Measurements from ENCODE around the gene RGS14.
A peak's percentile ranks its signal among the peaks of the same experiment; 100 is the strongest.

Gene RGS14

GRCh38 chr5:177378884-177379883, 21.5 kb downstream of the RGS14 start:
- DNase-seq (ENCODE audit: low read depth) = no peak

- DNase-seq (ENCODE audit: low read depth) = no peak
Measured at GRCh38 chr5:177380805-177381126, 23.0 kb downstream of the RGS14 start.

- no peak for DNase-seq (ENCODE audit: low read depth)
Measured at GRCh38 chr5:177382423-177383029, 24.8 kb downstream of the RGS14 start.

GRCh38 chr5:177383181-177383580, 25.5 kb downstream of the RGS14 start:
- DNase-seq (ENCODE audit: low read depth) = no peak

GRCh38 chr5:177384134-177384533, 26.4 kb downstream of the RGS14 start, which contains the start of gene SLC34A1:
Gene SLC34A1 (plus strand): TSS chr5:177384434. CDS start chr5:177385742, 1,308 bp downstream.
- DNase-seq (ENCODE audit: low read depth) = no peak

- no peak for DNase-seq (ENCODE audit: low read depth)
Measured at GRCh38 chr5:177385720-177386119, 28.0 kb downstream of the RGS14 start.

- DNase-seq (ENCODE audit: low read depth) = no peak
Measured at GRCh38 chr5:177386542-177386941, 28.8 kb downstream of the RGS14 start.

GRCh38 chr5:177387405-177387804, 29.7 kb downstream of the RGS14 start:
- no peak for DNase-seq (ENCODE audit: low read depth)

- DNase-seq (ENCODE audit: low read depth) = no peak
Measured at GRCh38 chr5:177388521-177389052, 30.9 kb downstream of the RGS14 start.

- DNase-seq (ENCODE audit: low read depth) = peak; percentile 48
Measured at GRCh38 chr5:177389241-177390169, 31.8 kb downstream of the RGS14 start.

GRCh38 chr5:177390363-177391300, 32.9 kb downstream of the RGS14 start:
- DNase-seq (ENCODE audit: low read depth) = peak; percentile 76

- no peak for DNase-seq (ENCODE audit: low read depth)
Measured at GRCh38 chr5:177392765-177393164, 35.0 kb downstream of the RGS14 start.

GRCh38 chr5:177393206-177393765, 35.6 kb downstream of the RGS14 start:
- DNase-seq (ENCODE audit: low read depth) = no peak

- no peak for DNase-seq (ENCODE audit: low read depth)
Measured at GRCh38 chr5:177393990-177394389, 36.3 kb downstream of the RGS14 start.

GRCh38 chr5:177396078-177396477, 38.4 kb downstream of the RGS14 start:
- no peak for DNase-seq (ENCODE audit: low read depth)

GRCh38 chr5:177396807-177397206, 39.1 kb downstream of the RGS14 start:
- DNase-seq (ENCODE audit: low read depth) = no peak

- DNase-seq (ENCODE audit: low read depth) = no peak
Measured at GRCh38 chr5:177397875-177398390, 40.2 kb downstream of the RGS14 start.

- DNase-seq (ENCODE audit: low read depth) = no peak
Measured at GRCh38 chr5:177399997-177400868, 42.5 kb downstream of the RGS14 start, which contains the start of gene PFN3. Gene PFN3 (minus strand): TSS chr5:177400661. CDS start chr5:177400576, 85 bp downstream.

Measured in activated T-helper 9 cell treated with anti-CD3 and anti-CD28 coated beads, Interleukin-2, amount 50 U/mL, for 16 hours (primary cell).